ENCODE measurements around the gene TTC33. TPM values are rescaled to one million over a fixed set of nuclear protein-coding genes. Genes with fewer than 3 reads are reported as not detected.
A peak's percentile ranks its signal among the peaks of the same experiment; 100 is the strongest.

Gene TTC33
- total and polyA plus RNA-seq, 10 donors: 4.3 to 17.9 (median 13.7) TPM

GRCh38 chr5:40681363-40682153 lies 74.2 kb downstream of the TTC33 start:
- intact Hi-C loops (cut with DNase I; ENCODE audit: low total_unique reads): loop anchor here (10.0 kb wide), 2 partner anchors 317 to 657 kb away; no protein-coding TSS in a partner anchor
- peak overlapping the region; percentile 43 to 91 (median 78) for H3K4me3 ChIP-seq
- peaks cover 12 to 94% (median 75%) of the 10 kb centered on the region in 6 donors for H3K4me1 ChIP-seq
- TF ChIP-seq CTCF (IDR thresholded peaks at IDR 0.05 in 8 of 11, conservative IDR thresholded peaks at IDR 0.05 in 3 of 11) (peak in 1 of 11 experiments; percentile 9), POLR2A (IDR thresholded peaks at IDR 0.05) (no peak), POLR2AphosphoS5 (IDR thresholded peaks at IDR 0.05) (peak; percentile 70 to 74 (median 73))
- peaks cover 0 to 19% (median 0%) of the 10 kb centered on the region in 6 donors for H3K36me3 ChIP-seq
- WGBS, 5 donors: 1 to 5% (median 1%) methylated on average over 47 to 67 of the region's 67 CpGs
- peak overlapping the region; percentile 58 to 97 (median 90) for H3K27ac ChIP-seq
- no peaks in the 10 kb centered on the region for H3K9me3 ChIP-seq
- H3K27me3 ChIP-seq (replicated peaks in 1 of 7): peaks cover 0 to 22% (median 0%) of the 10 kb centered on the region in 7 donors
- peak; percentile 93 for DNase-seq

- TF ChIP-seq CTCF (IDR thresholded peaks at IDR 0.05 in 8 of 11, conservative IDR thresholded peaks at IDR 0.05 in 3 of 11): peak in 8 of 11 experiments; percentile 22 to 49 (median 36)
- TF ChIP-seq POLR2AphosphoS5 (IDR thresholded peaks at IDR 0.05): peak in 1 of 3 donors; percentile 17
- no peak for TF ChIP-seq POLR2A (IDR thresholded peaks at IDR 0.05)
- peak overlapping the region; percentile 58 to 97 (median 90) for H3K27ac ChIP-seq
- peaks cover 8 to 94% (median 75%) of the 10 kb centered on the region in 6 donors for H3K4me1 ChIP-seq
- intact Hi-C loops (cut with DNase I; ENCODE audit: low total_unique reads): loop anchor here (10.0 kb wide), 2 partner anchors 316 to 656 kb away; no protein-coding TSS in a partner anchor
- no peaks in the 10 kb centered on the region for H3K9me3 ChIP-seq
- peaks cover 0 to 22% (median 0%) of the 10 kb centered on the region in 7 donors for H3K27me3 ChIP-seq (replicated peaks in 1 of 7)
- H3K4me3 ChIP-seq: peak overlapping the region; percentile 43 to 91 (median 78)
- peaks cover 0 to 12% (median 0%) of the 10 kb centered on the region in 6 donors for H3K36me3 ChIP-seq
- WGBS, 5 donors: 1 to 4% (median 3%) methylated on average over 34 to 37 of the region's 37 CpGs
- peak; percentile 89 for DNase-seq
Observed at GRCh38 chr5:40680741-40681362, 74.9 kb downstream of the TTC33 start.

- Histone ChIP-seq H3K4me3 (peak within 1 kb of the TSS; percentile 43 to 91 (median 78)), H3K4me1 (peaks cover 8 to 94% (median 71%) of the 10 kb centered on the region in 6 donors), H3K27ac (peak within 1 kb of the TSS; percentile 58 to 97 (median 90)), H3K27me3 (replicated peaks in 1 of 7) (peaks cover 0 to 22% (median 0%) of the 10 kb centered on the region in 7 donors), H3K36me3 (peaks cover 0 to 9% (median 0%) of the 10 kb centered on the region in 6 donors), H3K9me3 (no peaks in the 10 kb centered on the region)
- TF ChIP-seq POLR2AphosphoS5 (IDR thresholded peaks at IDR 0.05) (peak in 1 of 3 donors; percentile 97), POLR2A (IDR thresholded peaks at IDR 0.05) (peak; percentile 43 to 92 (median 69)), CTCF (IDR thresholded peaks at IDR 0.05 in 8 of 11, conservative IDR thresholded peaks at IDR 0.05 in 3 of 11) (no peak)
- intact Hi-C loops (cut with DNase I; ENCODE audit: low total_unique reads): loop anchor here (10.0 kb wide), 2 partner anchors 315 to 655 kb away; no protein-coding TSS in a partner anchor
- peak; percentile 86 for DNase-seq
- 0 to 2% (median 1%) methylated on average over 40 to 44 of the region's 44 CpGs for WGBS, 5 donors
Observed at GRCh38 chr5:40679913-40680681, 75.7 kb downstream of the TTC33 start, which contains the start of gene PTGER4. Gene PTGER4 (plus strand): TSS chr5:40679915. CDS start chr5:40680994, 1,079 bp downstream.

Measured in spleen (tissue), 11 donors.